ENCODE results near the gene OR52E5. TPM values are rescaled to one million over a fixed set of nuclear protein-coding genes. Genes with fewer than 3 reads are reported as not detected.

OR52E5 gene
- total RNA-seq, 2 experiments from 2014 or later, result not detected

- no peak overlapping the region for H3K4me3 Mint-ChIP-seq
- CTCF ChIA-PET, result no interaction called here
- peaks cover 8% of the 10 kb centered on the region for H3K9me3 Mint-ChIP-seq
- POLR2A ChIA-PET, result no interaction called here
- H3K27ac Mint-ChIP-seq, result no peak overlapping the region
- intact Hi-C loops (cut with micrococcal nuclease), result no loop called here
- no peaks in the 10 kb centered on the region for H3K27me3 Mint-ChIP-seq
- no peaks in the 10 kb centered on the region for H3K36me3 Mint-ChIP-seq (ENCODE audit: low read depth)
- DNase-seq (no peak), ATAC-seq (no peak)
- no peaks in the 10 kb centered on the region for H3K4me1 Mint-ChIP-seq (ENCODE audit: low read depth)
- TF ChIP-seq CTCF (IDR thresholded peaks at IDR 0.05), result no peak
Observed at GRCh38 chr11:5930614-5931013, 37.6 kb downstream of the OR52E5 start.

- Mint-ChIP-seq H3K4me3 (no peak overlapping the region), H3K4me1 (ENCODE audit: low read depth) (no peaks in the 10 kb centered on the region), H3K27ac (no peak overlapping the region), H3K9me3 (peaks cover 8% of the 10 kb centered on the region), H3K27me3 (no peaks in the 10 kb centered on the region), H3K36me3 (ENCODE audit: low read depth) (no peaks in the 10 kb centered on the region)
- POLR2A ChIA-PET, result no interaction called here
- no peak for ATAC-seq
- CTCF ChIA-PET, result no interaction called here
- intact Hi-C loops (cut with micrococcal nuclease), result no loop called here
- no peak for TF ChIP-seq CTCF (IDR thresholded peaks at IDR 0.05)
- no peak for DNase-seq
Observed at GRCh38 chr11:5931061-5931460, 38.1 kb downstream of the OR52E5 start.

- CTCF ChIA-PET, result no interaction called here
Observed at GRCh38 chr11:5932671-5933070, 39.7 kb downstream of the OR52E5 start.

GRCh38 chr11:5933116-5933515 lies 40.1 kb downstream of the OR52E5 start:
- Mint-ChIP-seq H3K4me3 (no peak overlapping the region), H3K27ac (no peak overlapping the region), H3K27me3 (peaks cover 1% of the 10 kb centered on the region), H3K4me1 (ENCODE audit: low read depth) (no peaks in the 10 kb centered on the region), H3K36me3 (ENCODE audit: low read depth) (no peaks in the 10 kb centered on the region), H3K9me3 (peaks cover 4% of the 10 kb centered on the region)
- intact Hi-C loops (cut with micrococcal nuclease), result no loop called here
- POLR2A ChIA-PET, result no interaction called here
- no peak for ATAC-seq
- TF ChIP-seq CTCF (IDR thresholded peaks at IDR 0.05), result no peak
- CTCF ChIA-PET, result no interaction called here
- no peak for DNase-seq

More at GRCh38 chr11:5932671-5933070, 39.7 kb downstream of the OR52E5 start:
- H3K27me3 Mint-ChIP-seq, result no peaks in the 10 kb centered on the region
- H3K36me3 Mint-ChIP-seq (ENCODE audit: low read depth), result no peaks in the 10 kb centered on the region
- intact Hi-C loops (cut with micrococcal nuclease), result no loop called here
- H3K9me3 Mint-ChIP-seq, result peaks cover 5% of the 10 kb centered on the region
- H3K4me1 Mint-ChIP-seq (ENCODE audit: low read depth), result no peaks in the 10 kb centered on the region
- POLR2A ChIA-PET, result no interaction called here
- no peak overlapping the region for H3K4me3 Mint-ChIP-seq
- no peak for TF ChIP-seq CTCF (IDR thresholded peaks at IDR 0.05)
- DNase-seq, result no peak
- no peak overlapping the region for H3K27ac Mint-ChIP-seq
- ATAC-seq, result no peak

GRCh38 chr11:5937868-5938602 lies 45.0 kb downstream of the OR52E5 start:
- ATAC-seq, result no peak
- no peak for TF ChIP-seq CTCF (IDR thresholded peaks at IDR 0.05)
- intact Hi-C loops (cut with micrococcal nuclease), result no loop called here
- H3K9me3 Mint-ChIP-seq, result no peaks in the 10 kb centered on the region
- H3K4me3 Mint-ChIP-seq, result no peak overlapping the region
- ChIA-PET POLR2A (no interaction called here), CTCF (no interaction called here)
- no peaks in the 10 kb centered on the region for H3K4me1 Mint-ChIP-seq (ENCODE audit: low read depth)
- H3K27me3 Mint-ChIP-seq, result peaks cover 1% of the 10 kb centered on the region
- no peaks in the 10 kb centered on the region for H3K36me3 Mint-ChIP-seq (ENCODE audit: low read depth)
- H3K27ac Mint-ChIP-seq, result no peak overlapping the region
- no peak for DNase-seq

Measured in activated CD8-positive, alpha-beta T cell treated with anti-CD3 and anti-CD28 coated beads for 36 hours (primary cell).